Fibroblast of mammary gland (primary cell): ENCODE data around the gene AMDHD1.

Experiments used
- DNase-seq: peaks from one replicate; pipeline ENCODE4 v3.0.0-alpha.2; 2010; ENCODE audit warnings: low read depth
- H3K4me3 ChIP-seq: 2 replicates; pipeline ENCODE4 v1.5.1; 2011; ENCODE audit warnings: low read depth, mild to moderate bottlenecking, low read length, moderate library complexity; ENCODE audit not compliant: control insufficient read depth
- CTCF ChIP-seq: conservative IDR thresholded peaks from 2 replicates; pipeline ENCODE4 v1.5.1; 2011; ENCODE audit warnings: low read depth, low read length, inconsistent platforms; ENCODE audit not compliant: control insufficient read depth, insufficient read depth

AMDHD1 gene

GRCh38 chr12:95997276-95997675, 54.1 kb downstream of the AMDHD1 start:
- DNase-seq: no peak
- H3K4me3 ChIP-seq: no peak overlapping the region
- TF ChIP-seq CTCF: no peak

DNA sequence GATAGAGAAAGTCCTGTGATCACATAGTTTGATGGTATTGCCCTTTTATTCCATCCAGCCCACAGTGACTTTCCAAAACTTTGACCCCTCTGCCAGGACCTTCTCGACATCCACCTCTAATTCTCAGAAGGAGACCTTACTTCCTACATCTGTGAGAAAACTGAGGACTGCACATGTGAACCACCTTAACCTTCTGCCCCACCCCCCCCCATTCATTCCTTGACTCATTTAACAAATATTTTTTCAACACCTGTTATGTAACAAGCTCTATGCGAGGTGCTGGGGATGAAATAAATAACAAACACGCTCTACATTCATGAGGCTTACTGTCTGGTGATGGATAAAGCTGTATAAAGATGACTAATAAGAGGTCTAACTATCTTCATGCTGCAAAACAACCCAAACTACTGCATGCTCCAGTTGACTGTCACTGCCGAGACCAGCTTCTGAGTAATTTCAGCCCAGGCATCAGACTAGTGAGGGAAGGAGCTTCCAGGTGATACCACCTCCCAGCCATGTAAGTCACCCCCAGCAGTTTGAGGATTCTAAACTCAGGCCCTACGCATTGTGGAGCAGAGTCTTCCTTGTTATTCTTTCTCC, 54.9 kb downstream of the AMDHD1 start:
- peak; percentile 2 for DNase-seq
- H3K4me3 ChIP-seq: no peak overlapping the region
- TF ChIP-seq CTCF: no peak

GRCh38 chr12:95998611-95999286, 55.6 kb downstream of the AMDHD1 start:
- peak; percentile 70 for TF ChIP-seq CTCF
- DNase-seq: peak; percentile 65
- H3K4me3 ChIP-seq: no peak overlapping the region

DNA sequence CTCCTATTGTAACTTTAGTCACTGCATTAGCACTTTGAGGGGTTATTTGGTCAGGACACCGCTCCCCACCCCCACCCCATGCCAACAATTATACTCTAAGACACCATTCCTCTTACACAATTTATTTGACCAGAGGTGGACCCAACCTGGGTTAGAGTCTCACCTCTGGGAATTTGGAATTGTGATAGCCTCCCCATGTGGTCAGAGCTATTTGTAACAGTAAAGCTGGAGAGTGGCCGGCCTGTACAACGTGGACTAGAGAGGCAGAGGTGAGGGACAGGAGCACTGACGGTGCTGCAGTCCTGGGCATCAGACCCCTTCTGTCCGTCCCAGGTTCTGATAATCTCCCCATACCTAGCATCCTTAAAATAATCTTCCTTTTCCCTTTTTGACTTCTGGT, 56.4 kb downstream of the AMDHD1 start:
- no peak for TF ChIP-seq CTCF
- DNase-seq: no peak
- H3K4me3 ChIP-seq: no peak overlapping the region

GRCh38 chr12:96000858-96001257, 57.7 kb downstream of the AMDHD1 start:
- no peak overlapping the region for H3K4me3 ChIP-seq
- DNase-seq: no peak
- no peak for TF ChIP-seq CTCF

- DNase-seq: no peak
- no peak for TF ChIP-seq CTCF
- H3K4me3 ChIP-seq: no peak overlapping the region
These were observed 63.6 kb downstream of the AMDHD1 start for GRCh38 chr12:96006727-96007126.

DNA sequence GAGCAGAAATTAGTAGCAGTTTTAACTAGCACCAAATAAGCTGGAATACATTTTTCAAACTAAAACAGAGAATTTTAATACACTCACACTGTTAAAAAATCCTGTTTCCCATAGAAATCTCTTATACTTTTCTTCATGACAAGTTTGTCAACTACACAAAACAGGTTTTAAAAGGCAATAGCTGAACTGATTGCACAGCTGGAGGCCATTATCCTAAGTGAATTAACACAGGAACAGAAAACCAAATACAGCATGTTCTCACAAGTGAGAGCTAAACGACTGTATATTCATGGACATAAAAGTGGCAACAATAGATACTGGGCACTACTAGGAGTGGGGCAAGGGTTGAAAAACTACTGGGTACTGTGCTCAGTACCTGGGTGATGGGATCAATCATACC, 64.6 kb downstream of the AMDHD1 start:
- no peak for DNase-seq
- no peak for TF ChIP-seq CTCF
- no peak overlapping the region for H3K4me3 ChIP-seq
